ENCODE data around the gene SKOR1. TPM values are rescaled to one million over a fixed set of nuclear protein-coding genes. Genes with fewer than 3 reads are reported as not detected.

The SKOR1 gene
- total and polyA plus RNA-seq, 9 donors = 0.05 to 1.2 (median 0.88) TPM

- DNase-seq = no peak
- intact Hi-C loops (cut with DNase I) = loop anchor here in 1 of 4 donors (10.0 kb wide), 1 partner anchor 335 kb away; no protein-coding TSS in a partner anchor
- no peak overlapping the region for H3K4me3 ChIP-seq
- no peaks in the 10 kb centered on the region for H3K9me3 ChIP-seq
- H3K36me3 ChIP-seq = no peaks in the 10 kb centered on the region
- H3K27ac ChIP-seq = no peak overlapping the region
- H3K4me1 ChIP-seq (ENCODE audit: insufficient read depth) = no peaks in the 10 kb centered on the region
- H3K27me3 ChIP-seq = no peaks in the 10 kb centered on the region
- WGBS, 3 donors = 83 to 90% (median 83%) methylated on average over 6 of the region's 6 CpGs
- TF ChIP-seq POLR2A (IDR thresholded peaks at IDR 0.05) (no peak), CTCF (IDR thresholded peaks at IDR 0.05) (no peak), EP300 (IDR thresholded peaks at IDR 0.05) (no peak)
Observed at GRCh38 chr15:67809866-67810265, 15.4 kb upstream of the SKOR1 start.

- Histone ChIP-seq H3K27ac (no peak overlapping the region), H3K27me3 (no peaks in the 10 kb centered on the region), H3K36me3 (no peaks in the 10 kb centered on the region), H3K9me3 (peaks cover 0 to 3% of the 10 kb centered on the region in 2 donors), H3K4me1 (ENCODE audit: insufficient read depth) (no peaks in the 10 kb centered on the region), H3K4me3 (no peak overlapping the region)
- no peak for DNase-seq
- intact Hi-C loops (cut with DNase I) = loop anchor here in 1 of 4 donors (10.0 kb wide), 1 partner anchor 337 kb away; no protein-coding TSS in a partner anchor
- TF ChIP-seq EP300 (IDR thresholded peaks at IDR 0.05) (no peak), POLR2A (IDR thresholded peaks at IDR 0.05) (no peak), CTCF (IDR thresholded peaks at IDR 0.05) (no peak)
- 79 to 80% (median 79%) methylated on average over 11 of the region's 11 CpGs for WGBS, 3 donors
Observed at GRCh38 chr15:67812241-67812644, 13.1 kb upstream of the SKOR1 start.

- TF ChIP-seq POLR2A (IDR thresholded peaks at IDR 0.05) = no peak
- no peak for TF ChIP-seq EP300 (IDR thresholded peaks at IDR 0.05)
- no peak for TF ChIP-seq CTCF (IDR thresholded peaks at IDR 0.05)
- intact Hi-C loops (cut with DNase I) = loop anchor here in 1 of 4 donors (10.0 kb wide), 1 partner anchor 338 kb away; no protein-coding TSS in a partner anchor
Observed at GRCh38 chr15:67813104-67813634, 12.1 kb upstream of the SKOR1 start.

GRCh38 chr15:67815036-67815592 lies 10.2 kb upstream of the SKOR1 start:
- DNase-seq = no peak
- Histone ChIP-seq H3K27ac (no peak overlapping the region), H3K36me3 (no peaks in the 10 kb centered on the region), H3K9me3 (peaks cover 0 to 3% of the 10 kb centered on the region in 2 donors), H3K27me3 (no peaks in the 10 kb centered on the region), H3K4me3 (no peak overlapping the region), H3K4me1 (ENCODE audit: insufficient read depth) (no peaks in the 10 kb centered on the region)
- TF ChIP-seq CTCF (IDR thresholded peaks at IDR 0.05) = no peak
- TF ChIP-seq POLR2A (IDR thresholded peaks at IDR 0.05) = no peak
- no peak for TF ChIP-seq EP300 (IDR thresholded peaks at IDR 0.05)
- intact Hi-C loops (cut with DNase I) = loop anchor here in 1 of 4 donors (10.0 kb wide), 1 partner anchor 340 kb away; no protein-coding TSS in a partner anchor
- 74 to 77% (median 77%) methylated on average over 5 of the region's 5 CpGs for WGBS, 3 donors

More at GRCh38 chr15:67813104-67813634, 12.1 kb upstream of the SKOR1 start:
- Histone ChIP-seq H3K36me3 (no peaks in the 10 kb centered on the region), H3K4me1 (ENCODE audit: insufficient read depth) (no peaks in the 10 kb centered on the region), H3K27ac (no peak overlapping the region), H3K4me3 (no peak overlapping the region), H3K27me3 (no peaks in the 10 kb centered on the region), H3K9me3 (peaks cover 0 to 3% of the 10 kb centered on the region in 2 donors)
- no peak for DNase-seq
- 82 to 84% (median 83%) methylated on average over 3 of the region's 3 CpGs for WGBS, 3 donors
